Measurements from ENCODE around the gene ZMAT5.

- no peak for TF ChIP-seq CTCF (optimal IDR thresholded peaks at IDR 0.05 in 1 of 3, IDR thresholded peaks at IDR 0.05 in 1 of 3, conservative IDR thresholded peaks at IDR 0.05 in 1 of 3; ENCODE audit: extremely low read depth in 1 of 3, insufficient read depth in 2 of 3, low read length in 3 of 3)
- TF ChIP-seq EZH2 (IDR thresholded peaks at IDR 0.05; ENCODE audit: low read length), result no peak
Measured at GRCh38 chr22:29806196-29806595, 39.4 kb upstream of the ZMAT5 start.
